Bronchial epithelial cell (primary cell): ENCODE data around the gene ACBD6. TPM values are rescaled to one million over a fixed set of nuclear protein-coding genes. Genes with fewer than 3 reads are reported as not detected.

Experiments
- DNase-seq: peaks from one replicate; pipeline ENCODE4 v3.0.0-alpha.2; 2010; ENCODE audit warnings: low read depth
- FAIRE-seq: peaks from 2 replicates; lab custom pipeline; 2011; peaks lifted over from hg19 to GRCh38; lab: Jason Lieb, UNC
- H3K27me3 ChIP-seq: 2 replicates; pipeline ENCODE4 v1.5.1; 2011; ENCODE audit warnings: low read length; ENCODE audit not compliant: control insufficient read depth, insufficient read depth
- H3K36me3 ChIP-seq: 2 replicates; pipeline ENCODE4 v1.5.1; 2011; ENCODE audit warnings: low read length; ENCODE audit not compliant: control insufficient read depth, insufficient read depth
- H3K4me3 ChIP-seq: 2 replicates; pipeline ENCODE4 v1.5.1; 2011; ENCODE audit warnings: mild to moderate bottlenecking, low read depth, low read length, control low read depth
- total RNA-seq: library from RNA; depleted of rRNA; stranded (reverse); fragments of >200 nt; gene quantifications from 2 replicates; pipeline ENCODE4 v1.2.1, GENCODE V29; 2014
- TF ChIP-seq, protein P1 (sequence below): IDR thresholded peaks from 2 replicates; pipeline ENCODE4 v1.5.1; 2011; ENCODE audit warnings: mild to moderate bottlenecking, moderate library complexity, low read length, control low read depth, inconsistent platforms; ENCODE audit not compliant: insufficient read depth, severe bottlenecking

ACBD6 gene
- total RNA-seq, 1 donor from 2014 or later = 118 TPM

- Histone ChIP-seq H3K4me3 (no peak overlapping the region), H3K27me3 (no peaks in the 10 kb centered on the region), H3K36me3 (no peaks in the 10 kb centered on the region)
- TF ChIP-seq, protein P1, sequence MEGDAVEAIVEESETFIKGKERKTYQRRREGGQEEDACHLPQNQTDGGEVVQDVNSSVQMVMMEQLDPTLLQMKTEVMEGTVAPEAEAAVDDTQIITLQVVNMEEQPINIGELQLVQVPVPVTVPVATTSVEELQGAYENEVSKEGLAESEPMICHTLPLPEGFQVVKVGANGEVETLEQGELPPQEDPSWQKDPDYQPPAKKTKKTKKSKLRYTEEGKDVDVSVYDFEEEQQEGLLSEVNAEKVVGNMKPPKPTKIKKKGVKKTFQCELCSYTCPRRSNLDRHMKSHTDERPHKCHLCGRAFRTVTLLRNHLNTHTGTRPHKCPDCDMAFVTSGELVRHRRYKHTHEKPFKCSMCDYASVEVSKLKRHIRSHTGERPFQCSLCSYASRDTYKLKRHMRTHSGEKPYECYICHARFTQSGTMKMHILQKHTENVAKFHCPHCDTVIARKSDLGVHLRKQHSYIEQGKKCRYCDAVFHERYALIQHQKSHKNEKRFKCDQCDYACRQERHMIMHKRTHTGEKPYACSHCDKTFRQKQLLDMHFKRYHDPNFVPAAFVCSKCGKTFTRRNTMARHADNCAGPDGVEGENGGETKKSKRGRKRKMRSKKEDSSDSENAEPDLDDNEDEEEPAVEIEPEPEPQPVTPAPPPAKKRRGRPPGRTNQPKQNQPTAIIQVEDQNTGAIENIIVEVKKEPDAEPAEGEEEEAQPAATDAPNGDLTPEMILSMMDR = no peak
- DNase-seq (no peak), FAIRE-seq (no peak)
Observed at GRCh38 chr1:180251526-180252305, 250.7 kb downstream of the ACBD6 start.

GRCh38 chr1:180250883-180251509, 251.4 kb downstream of the ACBD6 start:
- H3K36me3 ChIP-seq = no peaks in the 10 kb centered on the region
- FAIRE-seq (no peak), DNase-seq (no peak)
- no peaks in the 10 kb centered on the region for H3K27me3 ChIP-seq
- H3K4me3 ChIP-seq = no peak overlapping the region
- TF ChIP-seq, protein P1 = no peak

GRCh38 chr1:180250499-180250770, 251.9 kb downstream of the ACBD6 start:
- no peak for DNase-seq
- no peaks in the 10 kb centered on the region for H3K36me3 ChIP-seq
- TF ChIP-seq, protein P1 = no peak
- no peaks in the 10 kb centered on the region for H3K27me3 ChIP-seq
- no peak overlapping the region for H3K4me3 ChIP-seq
- FAIRE-seq = no peak

GRCh38 chr1:180249725-180250498, 252.5 kb downstream of the ACBD6 start:
- no peak for DNase-seq
- H3K4me3 ChIP-seq = no peak overlapping the region
- no peaks in the 10 kb centered on the region for H3K36me3 ChIP-seq
- TF ChIP-seq, protein P1 = no peak
- peak; percentile 76 for FAIRE-seq
- no peaks in the 10 kb centered on the region for H3K27me3 ChIP-seq

- Histone ChIP-seq H3K27me3 (peaks cover 2% of the 10 kb centered on the region), H3K36me3 (no peaks in the 10 kb centered on the region), H3K4me3 (no peak overlapping the region)
- DNase-seq (no peak), FAIRE-seq (no peak)
- TF ChIP-seq, protein P1 = peak; percentile 8
Observed at GRCh38 chr1:180248731-180249681, 253.4 kb downstream of the ACBD6 start.
